Natural killer cell (primary cell): ENCODE data around the gene ATIC. TPM values are rescaled to one million over a fixed set of nuclear protein-coding genes. Genes with fewer than 3 reads are reported as not detected.

Experiments
- ATAC-seq, 3 donors: fragments of 150-1000 bp in 2 of 3; fragments of 200-7000 bp in 1 of 3; cut with Tn5 transposase; 1 replicate in 1 of 3; 2 replicates in 2 of 3; pipeline ENCODE4 v1.10.0; 2021; ENCODE audit warnings: mild to moderate bottlenecking in 2 of 3, moderate library complexity in 2 of 3
- DNase-seq, 2 donors: peaks; one replicate each; pipeline versions ENCODE4 v3.0.0 to v3.0.0-alpha.2; 2013 to 2021; ENCODE audit warnings: mixed read lengths in 1 of 2
- H3K27ac ChIP-seq: one replicate; pipeline ENCODE4 v1.5.1; 2013; ENCODE audit warnings: mild to moderate bottlenecking, low read length
- H3K27me3 ChIP-seq: one replicate; pipeline ENCODE4 v1.6.1; 2013; ENCODE audit warnings: low read length; ENCODE audit not compliant: control insufficient read depth, insufficient read depth
- H3K36me3 ChIP-seq: one replicate; pipeline ENCODE4 v1.6.1; 2013; ENCODE audit warnings: low read length; ENCODE audit not compliant: control insufficient read depth, insufficient read depth
- H3K4me1 ChIP-seq: one replicate; pipeline ENCODE4 v1.6.1; 2013; ENCODE audit warnings: low read length; ENCODE audit not compliant: control insufficient read depth, insufficient read depth
- H3K4me3 ChIP-seq: one replicate; pipeline ENCODE4 v1.5.1; 2013; ENCODE audit warnings: low read length
- H3K9me3 ChIP-seq: one replicate; pipeline ENCODE4 v1.6.1; 2013; ENCODE audit warnings: low read length; ENCODE audit not compliant: control insufficient read depth, insufficient read depth
- H3K27ac Mint-ChIP-seq, 2 donors: one replicate each; pipeline ENCODE4 v1.8.0; 2022; ENCODE audit warnings: mild to moderate bottlenecking in 2 of 2, mixed read lengths in 2 of 2, moderate library complexity in 1 of 2
- H3K27me3 Mint-ChIP-seq, 2 donors: one replicate each; pipeline ENCODE4 v1.8.0; 2022; ENCODE audit warnings: low read depth in 2 of 2, mixed read lengths in 2 of 2
- H3K36me3 Mint-ChIP-seq: one replicate; pipeline ENCODE4 v1.8.0; 2022; ENCODE audit warnings: mixed read lengths
- H3K4me1 Mint-ChIP-seq, 2 donors: one replicate each; pipeline ENCODE4 v1.8.0; 2022; ENCODE audit warnings: mixed read lengths in 2 of 2
- H3K4me3 Mint-ChIP-seq: one replicate; pipeline ENCODE4 v1.8.0; 2022; ENCODE audit warnings: mild to moderate bottlenecking, moderate library complexity, mixed read lengths
- H3K9me3 Mint-ChIP-seq, 2 donors: one replicate each; pipeline ENCODE4 v1.8.0; 2022; ENCODE audit warnings: mixed read lengths in 2 of 2
- CTCF ChIP-seq: fragments of 200-600 bp; IDR thresholded peaks from one replicate; pipeline ENCODE4 v1.8.0; 2022; ENCODE audit warnings: antibody characterized with exemption
- WGBS: methylation state at CpG from one replicate; pipeline ENCODE4 v1.1.7; 2013; ENCODE audit warnings: missing lambda C conversion rate; ENCODE audit not compliant: insufficient coverage; 5-methylcytosine and 5-hydroxymethylcytosine counted together
- intact Hi-C: fragments of 100-400 bp; cut with micrococcal nuclease; formaldehyde crosslinking; loops from one replicate; pipeline ENCODE4 v1.14.2; 2022
- total RNA-seq, 4 donors: library from RNA; stranded (reverse); fragments of 120-200 nt in 1 of 4; gene quantifications; one replicate each; pipeline versions ENCODE4 v1.2.3 to v1.2.4, GENCODE V29; 2013 to 2022

The ATIC gene
- total RNA-seq, 3 donors from 2014 or later (not counting 1 experiment from before 2014, with no cell fraction given): 33.2 to 49.9 (median 44.5) TPM

- Mint-ChIP-seq H3K27ac (no peak overlapping the region), H3K36me3 (no peaks in the 10 kb centered on the region), H3K9me3 (no peaks in the 10 kb centered on the region), H3K27me3 (no peaks in the 10 kb centered on the region), H3K4me3 (no peak overlapping the region), H3K4me1 (no peaks in the 10 kb centered on the region)
- Histone ChIP-seq H3K9me3 (no peaks in the 10 kb centered on the region), H3K4me1 (no peaks in the 10 kb centered on the region), H3K27ac (no peak overlapping the region), H3K27me3 (no peaks in the 10 kb centered on the region), H3K36me3 (no peaks in the 10 kb centered on the region), H3K4me3 (no peak overlapping the region)
- no peak for DNase-seq
- TF ChIP-seq CTCF: no peak
- intact Hi-C loops: no loop called here
- no peak for ATAC-seq
- WGBS: 85% methylated on average over 4 of the region's 4 CpGs
These were observed 49.5 kb downstream of the ATIC start for GRCh38 chr2:215361211-215361875.

- no peak for TF ChIP-seq CTCF
- no peak for DNase-seq
- intact Hi-C loops: no loop called here
- Histone ChIP-seq H3K9me3 (no peaks in the 10 kb centered on the region), H3K27me3 (no peaks in the 10 kb centered on the region), H3K36me3 (no peaks in the 10 kb centered on the region), H3K4me1 (no peaks in the 10 kb centered on the region), H3K27ac (no peak overlapping the region), H3K4me3 (no peak overlapping the region)
- no peaks in the 10 kb centered on the region for H3K27me3 Mint-ChIP-seq
- no peaks in the 10 kb centered on the region for H3K9me3 Mint-ChIP-seq
- H3K4me1 Mint-ChIP-seq: no peaks in the 10 kb centered on the region
- H3K27ac Mint-ChIP-seq: no peak overlapping the region
- no peak overlapping the region for H3K4me3 Mint-ChIP-seq
- no peaks in the 10 kb centered on the region for H3K36me3 Mint-ChIP-seq
- WGBS: 89% methylated on average over 6 of the region's 6 CpGs
- no peak for ATAC-seq
These were observed 50.2 kb downstream of the ATIC start for GRCh38 chr2:215361876-215362561.

- intact Hi-C loops: no loop called here
- no peaks in the 10 kb centered on the region for H3K27me3 ChIP-seq
- no peaks in the 10 kb centered on the region for H3K36me3 Mint-ChIP-seq
- no peak for ATAC-seq
- H3K9me3 ChIP-seq: no peaks in the 10 kb centered on the region
- H3K27ac ChIP-seq: no peak overlapping the region
- H3K36me3 ChIP-seq: no peaks in the 10 kb centered on the region
- H3K4me3 Mint-ChIP-seq: no peak overlapping the region
- no peaks in the 10 kb centered on the region for H3K27me3 Mint-ChIP-seq
- no peak for TF ChIP-seq CTCF
- DNase-seq: no peak
- H3K9me3 Mint-ChIP-seq: no peaks in the 10 kb centered on the region
- no peaks in the 10 kb centered on the region for H3K4me1 ChIP-seq
- H3K4me3 ChIP-seq: no peak overlapping the region
- 98% methylated on average over 8 of the region's 8 CpGs for WGBS
- no peak overlapping the region for H3K27ac Mint-ChIP-seq
- no peaks in the 10 kb centered on the region for H3K4me1 Mint-ChIP-seq
These were observed 50.7 kb downstream of the ATIC start for GRCh38 chr2:215362562-215362904.
